ENCODE measurements around the gene PPEF2.

PPEF2 gene

GRCh38 chr4:75831856-75832405 lies 70.3 kb downstream of the PPEF2 start:
- DNase-seq, result no peak

- no peak for DNase-seq
Measured at GRCh38 chr4:75830906-75831305, 71.3 kb downstream of the PPEF2 start.

- DNase-seq, result no peak
Measured at GRCh38 chr4:75823812-75824211, 78.4 kb downstream of the PPEF2 start.

GRCh38 chr4:75822416-75822815 lies 79.8 kb downstream of the PPEF2 start:
- no peak for DNase-seq

GRCh38 chr4:75821966-75822365 lies 80.3 kb downstream of the PPEF2 start:
- no peak for DNase-seq

- DNase-seq, result no peak
Measured at GRCh38 chr4:75821216-75821615, 81.0 kb downstream of the PPEF2 start.

GRCh38 chr4:75820676-75821075 lies 81.6 kb downstream of the PPEF2 start:
- DNase-seq, result no peak

- no peak for DNase-seq
Measured at GRCh38 chr4:75820197-75820596, 82.1 kb downstream of the PPEF2 start.

GRCh38 chr4:75819121-75819520 lies 83.1 kb downstream of the PPEF2 start:
- no peak for DNase-seq

- no peak for DNase-seq
Measured at GRCh38 chr4:75817901-75818300, 84.4 kb downstream of the PPEF2 start.
